GM19395 (cell line): ENCODE results near the gene EIF4G3.

ENCODE experiments used
- ATAC-seq: cut with Tn5 transposase; IDR thresholded peaks from one replicate; pipeline ENCODE4 v1.9.1; 2021; ENCODE audit warnings: mild to moderate bottlenecking, moderate library complexity; ENCODE audit not compliant: unreplicated experiment

Gene EIF4G3

GRCh38 chr1:20998826-20999225 lies 177.9 kb downstream of the EIF4G3 start:
- ATAC-seq: no peak

DNA sequence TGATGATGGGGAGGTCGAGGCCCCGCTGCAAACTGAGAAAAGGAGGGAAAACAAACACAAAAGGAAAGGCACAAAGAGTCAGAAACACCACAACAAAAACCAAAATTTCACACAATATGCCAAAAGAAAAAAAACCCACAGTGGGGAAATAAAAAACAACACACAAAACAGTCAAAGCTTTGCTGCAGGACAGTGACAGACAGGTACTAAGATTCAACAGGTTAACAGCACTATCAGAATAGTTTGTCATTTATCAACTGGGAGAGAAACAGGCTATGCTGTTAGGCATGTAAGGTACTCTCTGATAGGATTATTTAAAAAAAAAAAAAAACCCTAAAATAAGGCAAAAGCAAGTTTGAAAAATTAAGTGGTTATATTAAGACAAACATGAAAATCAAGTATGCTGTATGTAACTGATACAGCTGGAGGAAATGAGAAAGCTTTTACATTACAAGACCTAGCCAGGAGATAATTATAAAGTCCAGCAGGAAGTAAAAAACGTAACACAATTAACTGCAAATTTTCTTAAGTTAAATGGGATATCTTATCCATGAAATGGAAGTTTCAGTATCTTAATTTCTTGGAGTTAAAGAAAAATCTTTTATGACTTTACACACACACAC lies 179.0 kb downstream of the EIF4G3 start:
- no peak for ATAC-seq

DNA sequence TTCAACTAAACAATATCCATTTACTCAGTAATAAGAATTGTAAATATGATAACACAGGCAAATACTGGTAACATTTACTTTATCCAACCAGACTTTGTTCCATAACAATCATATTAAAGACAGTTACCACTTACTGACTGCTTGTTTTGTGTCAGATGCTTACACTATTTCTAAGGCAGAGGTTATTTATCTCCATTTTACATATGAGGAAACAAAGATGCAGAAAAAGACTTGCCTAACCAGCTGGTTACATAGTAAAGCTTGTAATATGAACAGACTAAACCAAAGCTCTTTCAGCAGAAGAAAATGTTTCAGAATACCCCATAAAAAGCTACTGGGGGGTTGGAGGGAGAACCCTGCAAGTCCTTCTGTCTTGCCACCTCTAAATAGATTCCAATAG lies 180.1 kb downstream of the EIF4G3 start:
- no peak for ATAC-seq

GRCh38 chr1:20993716-20994575 lies 182.8 kb downstream of the EIF4G3 start:
- ATAC-seq: no peak

DNA sequence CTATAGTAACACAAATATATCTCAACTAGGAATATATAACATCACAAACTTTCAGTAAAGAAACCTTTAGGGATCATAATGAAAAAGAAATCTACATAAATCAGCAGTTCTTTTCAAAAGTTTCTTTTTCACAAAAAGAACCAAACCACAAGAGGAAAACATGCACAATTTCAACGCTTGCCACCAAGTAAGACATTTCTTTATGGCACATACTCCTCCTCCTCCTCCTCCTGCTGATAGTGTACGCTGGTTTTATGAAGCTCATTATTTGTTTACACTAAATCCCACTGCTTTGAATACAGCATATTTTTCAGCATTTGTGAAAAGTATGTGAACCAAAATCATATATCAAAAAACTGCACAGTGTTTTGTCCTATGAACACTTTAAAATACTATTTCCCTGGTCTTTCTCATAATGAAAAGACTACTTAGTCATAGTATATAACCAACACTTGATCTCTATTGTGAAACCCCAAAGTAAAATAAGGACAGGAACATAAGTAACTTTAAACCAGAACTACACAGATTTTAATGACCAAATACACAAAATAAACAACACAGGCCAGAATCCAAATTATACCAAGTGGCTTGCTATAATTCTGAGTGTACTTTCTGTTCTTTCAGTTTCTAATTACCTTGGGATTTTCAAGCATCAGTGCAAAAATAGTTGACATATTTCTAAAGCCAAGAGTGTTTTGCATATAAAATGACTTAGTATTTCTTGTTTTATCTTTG lies 184.2 kb downstream of the EIF4G3 start:
- no peak for ATAC-seq

GRCh38 chr1:20988943-20989342 lies 187.8 kb downstream of the EIF4G3 start:
- no peak for ATAC-seq

GRCh38 chr1:20987831-20988825 lies 188.6 kb downstream of the EIF4G3 start:
- ATAC-seq: no peak

DNA sequence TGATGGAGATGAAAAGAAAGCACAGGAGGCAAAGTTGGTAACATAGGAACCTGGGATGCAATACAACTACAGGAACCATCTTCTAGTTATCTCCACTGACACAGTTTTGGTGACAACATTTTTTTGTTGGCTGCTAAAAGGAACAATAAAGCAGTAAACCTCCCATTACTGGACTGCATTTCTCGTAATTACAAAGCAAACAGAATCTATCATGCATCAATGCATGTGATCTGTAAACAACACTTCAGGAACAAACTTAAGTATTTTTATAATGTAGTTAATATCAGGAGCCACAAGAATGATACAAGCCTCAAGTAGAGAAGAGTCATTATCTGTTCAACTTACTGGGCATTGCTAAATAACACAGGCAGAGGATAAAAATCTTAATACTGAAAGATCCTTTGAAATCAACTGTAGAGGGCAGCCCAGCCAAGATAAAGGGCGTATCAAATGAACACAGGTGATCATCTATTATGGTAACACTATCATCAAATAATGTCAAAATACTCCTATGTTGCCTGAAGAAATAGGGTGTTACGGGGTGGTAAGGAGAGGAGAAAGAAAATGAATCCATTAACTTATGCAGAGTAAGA lies 193.3 kb downstream of the EIF4G3 start:
- ATAC-seq: no peak

DNA sequence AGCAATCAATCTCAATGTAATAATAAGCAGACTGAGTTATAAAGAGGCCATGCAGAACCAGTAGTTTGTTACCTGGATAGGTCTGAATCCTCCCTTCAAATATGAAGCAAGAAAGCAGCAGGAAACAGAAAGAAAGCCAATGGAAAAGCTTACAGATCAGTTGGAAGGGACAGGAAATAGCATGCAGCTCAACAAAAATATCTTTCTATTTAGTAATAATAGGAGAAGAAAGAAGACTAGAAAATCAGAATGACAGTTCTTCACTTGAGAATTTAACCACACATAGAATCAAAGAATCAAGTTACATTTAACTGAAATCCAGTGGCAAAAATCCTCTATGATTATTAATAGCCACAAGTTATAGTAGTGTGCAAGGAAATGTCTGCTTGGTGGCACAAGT lies 194.4 kb downstream of the EIF4G3 start:
- ATAC-seq: no peak

DNA sequence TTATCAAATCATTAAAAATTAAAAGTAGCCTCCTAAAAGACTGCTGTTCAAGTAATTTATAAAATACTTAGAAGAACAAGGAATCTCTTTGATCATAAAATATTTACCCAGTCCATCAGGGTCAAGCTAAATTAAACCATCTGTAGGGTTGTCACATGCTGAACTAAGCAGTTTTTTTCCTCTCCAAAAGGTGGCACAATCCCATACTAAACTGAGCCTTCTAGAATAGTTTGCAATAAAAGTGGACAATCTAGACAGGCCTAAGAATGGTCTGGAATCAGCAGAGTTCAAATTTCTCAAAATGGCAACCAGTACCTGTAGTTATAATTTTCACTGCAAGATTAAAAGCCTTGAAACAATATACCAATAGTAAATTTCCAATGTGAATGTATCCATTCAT lies 194.8 kb downstream of the EIF4G3 start:
- ATAC-seq: no peak

DNA sequence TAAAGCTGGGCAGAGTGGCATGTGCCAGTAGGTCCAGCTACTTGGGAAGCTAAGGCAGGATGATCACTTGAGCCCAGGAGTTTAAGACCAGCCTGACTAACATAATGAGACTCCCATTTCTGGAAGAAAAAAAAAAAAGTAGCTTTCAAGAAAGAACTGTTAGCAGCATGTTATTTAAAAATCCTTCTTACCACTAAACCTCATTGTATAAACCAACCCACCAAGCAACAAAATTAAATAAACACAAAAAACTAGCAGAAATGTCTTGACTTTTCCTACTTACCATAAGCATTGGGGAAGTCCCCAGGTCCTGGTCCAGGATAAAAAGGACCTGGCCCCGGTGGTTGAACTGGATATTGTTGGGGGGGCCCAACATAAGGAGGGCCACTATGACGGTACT lies 196.6 kb downstream of the EIF4G3 start:
- ATAC-seq: no peak

DNA sequence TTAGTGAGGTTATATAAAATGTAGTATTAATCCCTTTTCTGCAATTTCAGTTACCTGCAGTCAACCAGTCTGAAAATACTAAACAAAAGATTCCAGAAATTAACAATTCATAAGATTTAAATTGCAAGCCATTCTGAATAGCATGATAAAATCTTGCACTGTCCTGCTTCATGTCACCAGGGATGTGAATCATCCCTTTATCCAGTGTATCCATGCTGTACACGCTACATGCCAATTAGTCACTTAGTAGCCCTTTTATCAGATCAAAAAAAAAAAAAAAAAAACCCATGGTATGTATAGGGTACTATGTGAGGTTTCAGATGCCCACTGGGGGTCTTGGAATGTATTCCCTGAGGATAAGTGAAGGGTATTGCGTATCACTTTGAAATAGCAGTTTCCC lies 198.3 kb downstream of the EIF4G3 start:
- ATAC-seq: no peak

- no peak for ATAC-seq
Observed at GRCh38 chr1:20975668-20976067, 201.0 kb downstream of the EIF4G3 start.

- no peak for ATAC-seq
Observed at GRCh38 chr1:20974951-20975350, 201.7 kb downstream of the EIF4G3 start.

DNA sequence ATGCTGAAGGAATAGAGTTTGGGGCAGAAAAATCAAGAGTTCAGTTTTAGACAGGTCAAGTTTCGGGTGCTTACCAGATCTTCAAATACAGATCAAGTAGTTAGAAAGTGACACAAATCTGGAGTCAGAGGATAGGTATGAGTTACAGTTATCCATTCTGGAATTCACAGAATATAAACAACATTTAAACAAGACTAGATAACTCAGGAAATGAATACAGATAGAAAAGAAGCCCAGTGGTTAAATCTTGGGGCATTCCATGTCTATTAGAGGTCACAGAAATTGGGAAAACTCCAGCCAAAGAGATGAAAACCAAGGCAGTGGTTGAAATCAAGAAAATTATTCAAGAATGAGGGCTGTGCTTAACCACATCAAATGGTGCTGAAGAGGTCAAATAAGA lies 202.6 kb downstream of the EIF4G3 start:
- ATAC-seq: no peak

GRCh38 chr1:20972855-20973254 lies 203.8 kb downstream of the EIF4G3 start:
- ATAC-seq: no peak

GRCh38 chr1:20964540-20965484 lies 211.9 kb downstream of the EIF4G3 start:
- ATAC-seq: peak; percentile 91

- no peak for ATAC-seq
Observed at GRCh38 chr1:20962576-20963258, 214.0 kb downstream of the EIF4G3 start.

- no peak for ATAC-seq
Observed at GRCh38 chr1:20958430-20958829, 218.3 kb downstream of the EIF4G3 start.
